ENCODE data around the gene PIK3C2G. TPM values are rescaled to one million over a fixed set of nuclear protein-coding genes. Genes with fewer than 3 reads are reported as not detected.

Gene PIK3C2G
- total and polyA plus RNA-seq, 4 donors: 4.9 to 40.1 (median 19.4) TPM

DNA sequence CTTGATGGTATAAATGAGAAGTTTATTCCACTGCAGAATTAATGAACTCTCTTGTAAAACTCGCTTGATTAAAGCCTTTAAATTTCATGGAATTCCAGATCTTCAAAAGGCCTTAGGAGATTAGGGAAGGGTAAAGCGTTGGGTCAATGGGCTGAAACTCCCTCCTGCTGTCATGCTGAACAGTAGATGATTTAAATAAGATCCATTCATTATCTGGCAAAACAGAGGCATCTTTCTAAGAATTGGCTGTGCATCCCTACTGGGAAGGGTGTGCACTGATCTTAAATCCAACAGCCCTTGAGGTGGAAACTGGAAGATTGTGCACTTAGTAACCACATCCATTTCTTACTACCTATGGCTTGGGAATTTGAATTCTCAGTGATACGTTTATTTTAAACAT lies 420.5 kb downstream of the PIK3C2G start:
- no peaks in the 10 kb centered on the region for H3K36me3 ChIP-seq (ENCODE audit: control insufficient read depth in 4 of 4, insufficient read depth in 3 of 4, low read depth in 1 of 4, low read length in 3 of 4)
- no peak overlapping the region for H3K9ac ChIP-seq (ENCODE audit: low read depth in 1 of 2, low read length in 2 of 2)
- WGBS: 85% methylated on average over 3 of the region's 3 CpGs
- no peak overlapping the region for H3K4me3 ChIP-seq (ENCODE audit: low read depth in 1 of 3, low read length in 3 of 3)
- H3K9me3 ChIP-seq (ENCODE audit: control insufficient read depth in 4 of 4, low read length in 3 of 4): no peaks in the 10 kb centered on the region
- no peak for TF ChIP-seq TAF1 (conservative IDR thresholded peaks at IDR 0.05)
- TF ChIP-seq FOXA2 (IDR thresholded peaks at IDR 0.05): no peak
- TF ChIP-seq JUND (IDR thresholded peaks at IDR 0.05): no peak
- no peak for TF ChIP-seq EGR1 (IDR thresholded peaks at IDR 0.05; ENCODE audit: low read depth in 2 of 2)
- no peak for TF ChIP-seq HNF4A (conservative IDR thresholded peaks at IDR 0.05)
- TF ChIP-seq RXRA (IDR thresholded peaks at IDR 0.05): no peak
- no peak for TF ChIP-seq MAX (IDR thresholded peaks at IDR 0.05)
- TF ChIP-seq YY1 (IDR thresholded peaks at IDR 0.05): no peak
- TF ChIP-seq SP1 (IDR thresholded peaks at IDR 0.05): no peak
- TF ChIP-seq HNF4G (IDR thresholded peaks at IDR 0.05): no peak
- TF ChIP-seq, protein P1, sequence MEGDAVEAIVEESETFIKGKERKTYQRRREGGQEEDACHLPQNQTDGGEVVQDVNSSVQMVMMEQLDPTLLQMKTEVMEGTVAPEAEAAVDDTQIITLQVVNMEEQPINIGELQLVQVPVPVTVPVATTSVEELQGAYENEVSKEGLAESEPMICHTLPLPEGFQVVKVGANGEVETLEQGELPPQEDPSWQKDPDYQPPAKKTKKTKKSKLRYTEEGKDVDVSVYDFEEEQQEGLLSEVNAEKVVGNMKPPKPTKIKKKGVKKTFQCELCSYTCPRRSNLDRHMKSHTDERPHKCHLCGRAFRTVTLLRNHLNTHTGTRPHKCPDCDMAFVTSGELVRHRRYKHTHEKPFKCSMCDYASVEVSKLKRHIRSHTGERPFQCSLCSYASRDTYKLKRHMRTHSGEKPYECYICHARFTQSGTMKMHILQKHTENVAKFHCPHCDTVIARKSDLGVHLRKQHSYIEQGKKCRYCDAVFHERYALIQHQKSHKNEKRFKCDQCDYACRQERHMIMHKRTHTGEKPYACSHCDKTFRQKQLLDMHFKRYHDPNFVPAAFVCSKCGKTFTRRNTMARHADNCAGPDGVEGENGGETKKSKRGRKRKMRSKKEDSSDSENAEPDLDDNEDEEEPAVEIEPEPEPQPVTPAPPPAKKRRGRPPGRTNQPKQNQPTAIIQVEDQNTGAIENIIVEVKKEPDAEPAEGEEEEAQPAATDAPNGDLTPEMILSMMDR (IDR thresholded peaks at IDR 0.05; ENCODE audit: low read depth, low read length, missing input control): no peak
- TF ChIP-seq RAD21 (IDR thresholded peaks at IDR 0.05): no peak
- TF ChIP-seq FOXA1 (IDR thresholded peaks at IDR 0.05): no peak
- no peak overlapping the region for H3K27ac ChIP-seq (ENCODE audit: low read depth in 1 of 2, low read length in 2 of 2)
- H3K27me3 ChIP-seq (ENCODE audit: control insufficient read depth in 4 of 4, insufficient read depth in 4 of 4, low read length in 3 of 4): no peaks in the 10 kb centered on the region
- no peak for DNase-seq (ENCODE audit: low spot score)
- H3K4me1 ChIP-seq (ENCODE audit: control insufficient read depth in 4 of 4, insufficient read depth in 4 of 4, low read length in 3 of 4): peaks cover 0 to 11% (median 2%) of the 10 kb centered on the region in 4 donors

DNA sequence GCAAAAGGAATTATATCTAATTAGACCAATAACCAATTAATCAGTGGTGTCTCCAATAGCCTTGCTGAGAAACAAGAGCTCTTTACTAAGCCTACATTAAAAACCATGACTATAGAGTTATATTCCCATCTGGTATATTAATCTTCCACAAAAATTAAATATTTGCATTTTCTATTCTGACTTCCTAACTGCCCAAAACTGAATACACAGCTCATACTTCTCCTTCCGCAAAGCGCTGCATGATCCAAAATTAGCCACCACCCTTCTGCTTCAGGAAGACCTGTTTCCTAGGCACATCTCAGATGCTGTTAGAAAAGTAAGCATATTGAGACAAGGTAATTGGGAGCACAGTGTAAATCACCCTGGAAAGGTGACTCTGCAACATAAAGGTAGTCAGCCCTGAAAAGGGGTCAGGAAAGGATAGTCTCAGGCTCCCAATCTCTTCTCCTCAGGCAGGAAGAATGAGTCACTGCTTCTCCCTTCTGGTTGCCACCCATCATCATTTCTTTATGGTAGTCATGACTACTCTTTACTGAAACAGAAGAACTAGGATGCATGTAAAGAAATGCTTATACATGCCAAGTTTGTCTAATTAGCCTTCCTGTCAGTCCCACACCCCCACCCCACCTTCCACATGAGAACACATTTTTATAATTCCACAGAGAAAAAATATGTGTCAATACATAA lies 422.2 kb downstream of the PIK3C2G start:
- Histone ChIP-seq H3K36me3 (ENCODE audit: control insufficient read depth in 4 of 4, insufficient read depth in 3 of 4, low read depth in 1 of 4, low read length in 3 of 4) (no peaks in the 10 kb centered on the region), H3K9me3 (ENCODE audit: control insufficient read depth in 4 of 4, low read length in 3 of 4) (no peaks in the 10 kb centered on the region), H3K9ac (ENCODE audit: low read depth in 1 of 2, low read length in 2 of 2) (no peak overlapping the region), H3K4me3 (ENCODE audit: low read depth in 1 of 3, low read length in 3 of 3) (no peak overlapping the region), H3K27me3 (ENCODE audit: control insufficient read depth in 4 of 4, insufficient read depth in 4 of 4, low read length in 3 of 4) (no peaks in the 10 kb centered on the region), H3K27ac (ENCODE audit: low read depth in 1 of 2, low read length in 2 of 2) (no peak overlapping the region), H3K4me1 (ENCODE audit: control insufficient read depth in 4 of 4, insufficient read depth in 4 of 4, low read length in 3 of 4) (peaks cover 0 to 8% (median 2%) of the 10 kb centered on the region in 4 donors)
- 96% methylated on average over 2 of the region's 2 CpGs for WGBS
- no peak for TF ChIP-seq FOXA2 (IDR thresholded peaks at IDR 0.05)
- no peak for DNase-seq (ENCODE audit: low spot score)

GRCh38 chr12:18684430-18684829 lies 423.1 kb downstream of the PIK3C2G start:
- no peak overlapping the region for H3K9ac ChIP-seq (ENCODE audit: low read depth in 1 of 2, low read length in 2 of 2)
- no peak overlapping the region for H3K27ac ChIP-seq (ENCODE audit: low read depth in 1 of 2, low read length in 2 of 2)
- TF ChIP-seq ATF3 (IDR thresholded peaks at IDR 0.05): no peak
- no peak for TF ChIP-seq EGR1 (IDR thresholded peaks at IDR 0.05; ENCODE audit: low read depth in 2 of 2)
- no peak for TF ChIP-seq ZBTB33 (IDR thresholded peaks at IDR 0.05)
- TF ChIP-seq RXRA (IDR thresholded peaks at IDR 0.05): no peak
- TF ChIP-seq, protein P1 (IDR thresholded peaks at IDR 0.05; ENCODE audit: low read depth, low read length, missing input control): no peak
- no peak for TF ChIP-seq MAX (IDR thresholded peaks at IDR 0.05)
- no peak for TF ChIP-seq TAF1 (conservative IDR thresholded peaks at IDR 0.05)
- no peak for TF ChIP-seq FOXA1 (IDR thresholded peaks at IDR 0.05)
- TF ChIP-seq YY1 (IDR thresholded peaks at IDR 0.05): no peak
- TF ChIP-seq NR2F2 (IDR thresholded peaks at IDR 0.05): no peak
- TF ChIP-seq RAD21 (IDR thresholded peaks at IDR 0.05): no peak
- TF ChIP-seq SP1 (IDR thresholded peaks at IDR 0.05): no peak
- TF ChIP-seq JUND (IDR thresholded peaks at IDR 0.05): no peak
- no peak for TF ChIP-seq HNF4G (IDR thresholded peaks at IDR 0.05)
- H3K36me3 ChIP-seq (ENCODE audit: control insufficient read depth in 4 of 4, insufficient read depth in 3 of 4, low read depth in 1 of 4, low read length in 3 of 4): no peaks in the 10 kb centered on the region
- H3K9me3 ChIP-seq (ENCODE audit: control insufficient read depth in 4 of 4, low read length in 3 of 4): no peaks in the 10 kb centered on the region
- H3K4me3 ChIP-seq (ENCODE audit: low read depth in 1 of 3, low read length in 3 of 3): no peak overlapping the region
- peaks cover 0 to 8% (median 2%) of the 10 kb centered on the region in 4 donors for H3K4me1 ChIP-seq (ENCODE audit: control insufficient read depth in 4 of 4, insufficient read depth in 4 of 4, low read length in 3 of 4)
- 13% methylated on average over 1 of the region's 1 CpG for WGBS
- no peaks in the 10 kb centered on the region for H3K27me3 ChIP-seq (ENCODE audit: control insufficient read depth in 4 of 4, insufficient read depth in 4 of 4, low read length in 3 of 4)
- no peak for DNase-seq (ENCODE audit: low spot score)
